ENCODE data around the gene EPHA4.

EPHA4 gene

DNA sequence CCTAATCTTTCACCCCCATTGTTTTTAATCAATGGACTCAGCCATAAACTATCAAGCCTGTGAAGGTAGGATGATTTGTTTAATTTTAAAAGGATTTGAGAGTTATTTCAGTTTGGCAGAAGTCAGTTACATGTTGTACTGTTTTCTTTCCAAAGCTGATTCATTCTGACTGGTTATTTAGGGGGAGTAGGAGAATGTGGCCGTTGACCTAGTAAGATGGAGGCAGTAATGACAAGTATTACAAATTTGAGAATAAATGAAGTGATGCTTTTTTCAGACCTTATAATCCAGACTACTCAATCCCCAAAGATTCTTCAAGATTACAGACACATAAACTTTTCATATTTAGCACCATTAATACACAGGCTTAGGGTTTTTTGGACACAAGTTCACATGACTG lies 4.3 kb downstream of the EPHA4 start:
- H3K27ac ChIP-seq: no peak overlapping the region
- TF ChIP-seq, protein P1, sequence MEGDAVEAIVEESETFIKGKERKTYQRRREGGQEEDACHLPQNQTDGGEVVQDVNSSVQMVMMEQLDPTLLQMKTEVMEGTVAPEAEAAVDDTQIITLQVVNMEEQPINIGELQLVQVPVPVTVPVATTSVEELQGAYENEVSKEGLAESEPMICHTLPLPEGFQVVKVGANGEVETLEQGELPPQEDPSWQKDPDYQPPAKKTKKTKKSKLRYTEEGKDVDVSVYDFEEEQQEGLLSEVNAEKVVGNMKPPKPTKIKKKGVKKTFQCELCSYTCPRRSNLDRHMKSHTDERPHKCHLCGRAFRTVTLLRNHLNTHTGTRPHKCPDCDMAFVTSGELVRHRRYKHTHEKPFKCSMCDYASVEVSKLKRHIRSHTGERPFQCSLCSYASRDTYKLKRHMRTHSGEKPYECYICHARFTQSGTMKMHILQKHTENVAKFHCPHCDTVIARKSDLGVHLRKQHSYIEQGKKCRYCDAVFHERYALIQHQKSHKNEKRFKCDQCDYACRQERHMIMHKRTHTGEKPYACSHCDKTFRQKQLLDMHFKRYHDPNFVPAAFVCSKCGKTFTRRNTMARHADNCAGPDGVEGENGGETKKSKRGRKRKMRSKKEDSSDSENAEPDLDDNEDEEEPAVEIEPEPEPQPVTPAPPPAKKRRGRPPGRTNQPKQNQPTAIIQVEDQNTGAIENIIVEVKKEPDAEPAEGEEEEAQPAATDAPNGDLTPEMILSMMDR (IDR thresholded peaks at IDR 0.05): no peak
- no peak for TF ChIP-seq ZFX (IDR thresholded peaks at IDR 0.05; ENCODE audit: borderline replicate concordance)

DNA sequence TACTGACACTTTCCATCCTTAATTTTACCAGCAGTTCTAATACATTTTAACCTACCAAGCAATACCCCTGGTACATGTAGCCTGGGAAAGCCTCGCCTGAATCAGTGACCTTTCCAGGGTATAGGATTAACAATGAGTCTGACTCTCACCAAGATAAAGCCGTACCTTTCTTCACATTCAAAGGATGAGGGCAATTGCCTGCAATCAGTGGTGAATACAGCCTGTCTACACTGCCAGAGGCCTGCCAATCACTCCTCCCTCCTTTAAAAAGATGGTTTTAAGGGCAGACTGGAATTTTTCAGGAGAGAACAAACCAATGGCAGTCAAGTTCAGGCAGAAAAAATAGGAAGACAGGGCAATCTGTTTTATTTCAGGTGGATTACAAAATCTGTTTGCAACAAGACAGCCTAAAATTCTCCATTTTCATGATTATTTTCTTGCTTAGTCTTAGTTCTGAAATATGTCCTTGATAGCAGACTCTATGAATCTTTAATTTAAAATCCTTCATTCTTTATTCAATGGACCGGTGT lies 4.8 kb downstream of the EPHA4 start:
- TF ChIP-seq ZFX (IDR thresholded peaks at IDR 0.05; ENCODE audit: borderline replicate concordance): no peak
- TF ChIP-seq, protein P1 (IDR thresholded peaks at IDR 0.05): no peak
- no peak overlapping the region for H3K27ac ChIP-seq

DNA sequence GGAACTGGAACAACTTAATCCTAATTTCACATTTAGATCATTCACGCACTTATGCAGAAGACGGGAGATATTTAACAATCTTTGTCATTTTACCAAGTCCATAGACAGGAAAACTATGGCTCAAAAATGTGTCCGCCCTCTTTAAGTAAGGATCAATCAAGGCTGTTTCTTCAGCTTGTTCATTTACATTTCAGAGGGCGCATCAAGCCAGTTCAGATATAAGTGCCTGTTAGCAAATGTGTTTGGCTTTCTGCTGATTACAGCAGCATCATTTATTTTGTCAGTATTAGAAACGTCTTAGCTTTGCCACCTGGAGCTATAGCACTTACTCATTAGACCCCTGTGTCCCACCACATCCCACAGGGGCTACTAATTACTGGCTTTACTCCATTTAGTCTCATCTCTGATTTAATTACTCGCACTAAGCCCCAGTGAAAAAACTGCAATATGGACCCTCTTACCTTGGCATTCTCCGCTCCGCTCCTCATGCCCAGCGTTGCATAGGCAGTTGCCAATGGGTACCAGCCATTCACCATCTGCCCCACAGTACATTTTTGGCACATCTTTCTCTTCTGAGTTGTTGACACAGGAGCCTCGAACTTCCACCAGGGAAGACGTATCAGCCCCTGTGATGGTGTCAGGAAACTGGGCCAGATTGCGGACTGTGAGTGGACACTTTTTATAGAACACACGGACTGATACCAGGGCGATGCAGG lies 8.7 kb downstream of the EPHA4 start:
- no peak overlapping the region for H3K27ac ChIP-seq
- TF ChIP-seq, protein P1 (IDR thresholded peaks at IDR 0.05): no peak
- no peak for TF ChIP-seq ZFX (IDR thresholded peaks at IDR 0.05; ENCODE audit: borderline replicate concordance)

DNA sequence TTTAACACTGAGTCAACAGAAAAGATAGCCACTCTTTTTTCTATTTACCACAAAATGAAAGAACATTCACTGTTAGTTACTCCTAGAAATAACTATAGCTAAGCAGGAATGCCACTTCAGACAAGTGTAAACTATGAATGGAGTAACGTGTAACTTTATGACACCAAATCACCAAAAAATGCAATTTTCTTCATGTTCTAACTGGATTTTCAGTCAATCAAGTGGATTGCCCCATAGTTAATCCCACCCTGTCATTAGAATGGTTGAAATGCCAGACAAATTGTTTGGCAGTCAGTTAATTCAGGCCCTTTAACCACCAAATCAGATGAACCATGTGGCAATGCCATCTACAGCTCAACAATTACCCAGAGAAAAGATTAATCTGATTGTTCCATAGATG lies 9.9 kb downstream of the EPHA4 start:
- H3K27ac ChIP-seq: no peak overlapping the region
- no peak for TF ChIP-seq ZFX (IDR thresholded peaks at IDR 0.05; ENCODE audit: borderline replicate concordance)
- TF ChIP-seq, protein P1 (IDR thresholded peaks at IDR 0.05): no peak

DNA sequence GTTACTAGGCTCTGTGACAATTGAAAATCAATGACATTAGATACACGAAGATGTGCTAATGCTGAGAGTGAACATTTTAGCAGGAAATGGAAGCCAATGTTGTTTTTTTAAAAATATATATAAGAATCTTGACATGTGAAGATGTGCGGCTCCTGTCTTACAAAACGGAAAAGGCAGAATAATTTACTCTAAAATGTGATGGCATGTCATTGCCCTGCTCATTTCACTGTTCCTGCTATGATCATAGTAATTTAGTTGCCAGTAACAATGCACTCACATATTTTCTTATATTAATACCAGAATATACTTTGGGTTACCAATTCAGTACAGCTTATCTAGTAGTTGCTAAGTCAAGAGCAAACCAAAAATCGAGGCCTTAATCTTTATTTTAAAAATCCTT lies 10.3 kb downstream of the EPHA4 start:
- H3K27ac ChIP-seq: no peak overlapping the region
- no peak for TF ChIP-seq ZFX (IDR thresholded peaks at IDR 0.05; ENCODE audit: borderline replicate concordance)
- TF ChIP-seq, protein P1 (IDR thresholded peaks at IDR 0.05): no peak

DNA sequence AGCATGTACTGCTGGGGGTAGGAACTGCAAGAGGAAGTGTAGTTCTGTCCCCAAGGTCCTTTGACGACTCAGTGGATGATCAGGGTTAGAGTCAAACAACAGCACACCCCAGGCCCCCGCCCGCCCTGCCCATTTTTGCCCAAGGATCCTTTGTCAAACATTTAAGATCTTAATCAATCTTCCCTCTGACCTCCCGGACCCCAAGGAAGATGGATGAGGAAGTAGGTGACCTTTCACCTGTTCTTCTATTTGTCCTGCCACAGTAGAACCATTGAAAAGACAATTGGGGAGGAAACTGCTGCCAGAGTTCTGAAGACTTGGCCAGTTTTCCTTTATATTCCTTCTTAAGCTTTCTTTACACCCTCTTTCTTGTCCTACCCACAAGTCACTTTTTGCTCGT lies 12.1 kb downstream of the EPHA4 start:
- no peak overlapping the region for H3K27ac ChIP-seq
- TF ChIP-seq ZFX (IDR thresholded peaks at IDR 0.05; ENCODE audit: borderline replicate concordance): no peak
- TF ChIP-seq, protein P1 (IDR thresholded peaks at IDR 0.05): no peak

DNA sequence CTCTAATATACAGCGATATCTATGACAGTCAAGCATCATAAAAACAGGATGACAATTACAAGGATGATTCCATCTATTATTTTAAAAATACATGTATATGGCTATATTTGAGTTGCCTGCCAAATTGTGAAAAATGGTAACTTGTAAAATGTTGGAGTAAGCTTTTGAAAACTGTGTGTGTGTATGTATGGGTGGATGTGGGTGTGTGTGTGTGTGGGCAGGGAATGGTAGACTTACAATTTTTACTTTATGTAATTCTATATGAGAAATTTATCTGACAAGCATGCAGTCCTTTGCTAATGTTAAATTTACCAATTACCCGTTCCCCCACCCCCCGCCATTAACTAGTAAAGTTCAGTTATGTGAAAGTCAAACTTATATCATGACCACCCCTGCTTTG lies 14.0 kb downstream of the EPHA4 start:
- no peak for TF ChIP-seq ZFX (IDR thresholded peaks at IDR 0.05; ENCODE audit: borderline replicate concordance)
- TF ChIP-seq, protein P1 (IDR thresholded peaks at IDR 0.05): no peak

More for the DNA sequence above, 14.0 kb downstream of the EPHA4 start:
- no peak overlapping the region for H3K27ac ChIP-seq

Measured in 22Rv1 (cell line).